HG03196 (cell line): ENCODE measurements around the gene CYB5R2.

ENCODE experiments used
- ATAC-seq: cut with Tn5 transposase; IDR thresholded peaks from one replicate; pipeline ENCODE4 v1.9.1; 2021; ENCODE audit not compliant: unreplicated experiment

The CYB5R2 gene

DNA sequence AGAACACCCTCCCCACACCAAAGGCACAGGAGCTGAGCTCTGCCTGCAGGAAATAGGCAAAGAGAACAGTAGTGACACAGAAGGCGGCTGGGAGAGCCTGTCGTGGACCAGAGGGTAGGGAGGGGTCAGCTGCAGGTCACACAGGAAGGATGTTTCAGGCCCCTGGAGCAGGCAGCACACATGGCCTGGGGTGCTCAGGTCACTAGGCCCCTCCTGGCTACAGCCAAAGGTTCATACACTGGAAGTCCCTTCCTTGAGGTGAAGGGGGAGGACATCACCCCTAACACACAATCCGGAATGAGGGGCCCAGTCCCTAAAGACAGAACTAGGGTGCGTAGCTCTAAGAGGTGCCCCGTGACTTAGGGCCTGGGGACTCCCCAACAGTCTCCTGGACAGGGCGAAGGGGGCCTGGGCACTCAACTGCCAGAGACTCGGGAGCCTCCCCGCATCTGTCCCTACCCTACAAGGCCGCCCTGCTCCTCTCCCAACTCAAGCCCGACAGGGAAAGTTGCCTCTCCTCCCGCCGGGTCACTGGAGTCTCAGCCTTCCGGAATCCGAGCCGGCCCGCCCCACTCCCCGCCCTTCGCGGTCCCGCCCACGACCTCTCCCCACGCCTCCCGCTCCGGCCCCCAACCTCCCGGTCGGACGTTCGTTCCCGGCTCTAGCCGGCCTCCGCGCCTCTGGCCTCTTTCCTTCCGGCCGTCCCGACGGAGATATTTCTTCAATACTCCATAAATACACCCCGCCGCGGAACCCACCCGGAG, at the start of gene CYB5R2:
Gene CYB5R2 (minus strand): TSS at position 541 of the 764 bp plus-strand sequence. CDS start 675 bp downstream, outside the sequence.
- no peak for ATAC-seq

DNA sequence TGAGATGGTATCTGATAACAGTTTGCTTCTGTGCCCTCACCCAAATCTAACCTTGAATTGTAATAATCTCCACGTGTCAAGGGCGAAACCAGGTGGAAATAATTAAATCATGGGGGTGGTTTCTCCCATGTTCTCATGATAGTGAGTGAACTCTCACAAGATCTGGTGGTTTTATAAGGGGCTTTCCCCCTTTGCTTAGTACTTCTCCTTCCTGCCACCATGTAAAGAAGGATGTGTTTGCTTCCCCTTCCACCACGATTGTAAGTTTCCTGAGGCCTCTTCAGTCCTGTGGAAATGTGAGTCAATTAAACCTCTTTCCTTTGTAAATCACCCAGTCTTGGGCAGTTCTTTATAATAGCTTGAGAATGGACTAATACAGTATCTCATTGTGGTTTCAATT, 41.5 kb upstream of the CYB5R2 start:
- ATAC-seq: no peak

DNA sequence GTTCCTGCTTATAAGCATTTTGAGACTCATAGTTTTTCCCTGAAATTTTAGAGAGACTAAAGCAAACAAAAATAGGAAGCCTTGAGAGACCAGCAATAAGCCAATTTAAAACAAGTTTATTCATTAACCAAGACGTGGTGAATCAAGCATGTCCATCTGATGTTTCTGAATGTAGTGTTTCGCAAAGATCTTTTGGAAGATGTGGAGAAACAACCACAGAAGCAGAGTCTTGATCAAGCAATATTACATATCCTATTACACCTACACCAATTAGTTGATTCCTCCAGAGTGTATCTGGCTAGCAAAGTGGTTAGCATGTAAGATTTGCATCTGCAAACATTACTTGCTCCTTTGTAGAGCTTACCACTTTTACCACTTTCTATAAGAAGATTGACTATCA, 33.1 kb upstream of the CYB5R2 start, which contains the start of gene OVCH2:
Gene OVCH2 (minus strand): TSS at position 101 of the 400 bp plus-strand sequence. CDS start 83 bp downstream, at position 18.
- no peak for ATAC-seq

DNA sequence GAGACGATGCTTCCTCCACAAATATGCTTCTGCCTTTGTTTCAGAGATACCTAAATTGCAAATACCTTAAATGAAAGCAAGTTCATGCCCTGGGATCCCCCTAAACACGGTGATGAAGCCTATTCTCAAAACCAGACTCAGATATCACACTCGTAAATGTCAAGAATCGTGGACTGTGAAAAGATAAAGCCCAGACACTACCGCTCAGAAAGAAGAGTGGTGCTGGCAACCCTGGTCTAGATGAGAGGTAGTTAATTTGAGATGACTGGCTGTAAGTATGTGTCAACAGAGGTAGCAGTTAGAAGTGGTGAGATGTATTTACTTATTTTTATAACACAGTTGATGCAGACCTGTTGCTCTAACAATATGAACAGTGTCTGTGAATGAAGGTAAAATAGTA, 30.4 kb upstream of the CYB5R2 start:
- ATAC-seq: no peak

DNA sequence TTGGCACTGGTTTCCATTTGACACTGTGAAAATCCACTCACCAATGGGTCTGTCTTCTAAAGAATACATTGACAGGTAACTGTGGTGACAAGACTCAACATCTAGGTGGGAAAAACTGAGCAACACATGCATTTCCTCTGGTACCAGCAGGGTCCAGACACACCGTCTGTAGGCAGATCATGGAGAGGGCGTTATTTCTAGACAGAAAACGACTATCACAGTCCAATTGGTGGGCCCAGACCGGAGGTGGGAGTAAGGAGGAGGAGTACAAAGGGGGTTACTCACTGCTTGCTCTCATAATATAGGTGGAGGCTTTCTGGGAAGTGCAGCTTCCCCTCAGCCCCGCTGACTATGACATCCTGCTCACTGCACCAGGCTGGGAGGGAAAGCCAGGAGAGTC, 23.1 kb upstream of the CYB5R2 start:
- ATAC-seq: no peak

DNA sequence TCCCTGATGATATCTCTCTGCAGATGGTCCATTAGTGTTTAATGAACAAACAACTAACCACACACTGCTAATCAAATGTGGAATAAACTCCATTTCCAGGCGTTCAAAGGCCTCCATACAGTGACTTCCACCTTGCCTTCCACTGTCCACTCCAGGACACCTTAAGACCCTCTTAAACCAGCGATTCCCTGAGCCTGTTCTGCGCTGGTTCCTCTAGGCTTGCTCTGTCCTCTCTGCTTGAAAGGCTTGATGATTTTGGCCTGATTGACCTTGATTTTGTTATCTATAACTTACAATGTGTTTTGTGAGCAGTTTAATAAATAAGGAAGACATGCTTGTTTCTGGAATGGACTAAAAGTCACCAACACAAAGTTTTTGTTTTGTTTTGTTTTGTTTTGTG, 20.9 kb upstream of the CYB5R2 start:
- ATAC-seq: no peak

DNA sequence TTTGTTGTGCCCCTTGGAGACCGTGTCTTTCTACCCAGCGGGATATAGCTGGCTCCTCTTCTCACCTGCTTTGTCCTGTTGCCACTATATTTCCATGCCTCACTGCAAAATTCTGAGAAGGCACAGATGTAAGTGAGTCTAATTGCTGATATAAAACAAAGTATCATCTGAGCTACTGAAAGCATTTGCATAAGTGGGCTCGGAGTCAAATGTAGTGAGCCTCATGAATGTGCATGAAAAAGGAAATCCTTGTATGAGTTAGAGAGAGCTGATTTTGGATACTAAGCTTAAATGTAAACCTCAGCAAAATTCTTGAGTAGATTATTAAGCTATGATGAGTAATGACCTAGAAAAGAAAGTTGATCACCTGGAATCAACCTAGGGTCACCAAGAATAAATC, 19.1 kb upstream of the CYB5R2 start:
- ATAC-seq: no peak

DNA sequence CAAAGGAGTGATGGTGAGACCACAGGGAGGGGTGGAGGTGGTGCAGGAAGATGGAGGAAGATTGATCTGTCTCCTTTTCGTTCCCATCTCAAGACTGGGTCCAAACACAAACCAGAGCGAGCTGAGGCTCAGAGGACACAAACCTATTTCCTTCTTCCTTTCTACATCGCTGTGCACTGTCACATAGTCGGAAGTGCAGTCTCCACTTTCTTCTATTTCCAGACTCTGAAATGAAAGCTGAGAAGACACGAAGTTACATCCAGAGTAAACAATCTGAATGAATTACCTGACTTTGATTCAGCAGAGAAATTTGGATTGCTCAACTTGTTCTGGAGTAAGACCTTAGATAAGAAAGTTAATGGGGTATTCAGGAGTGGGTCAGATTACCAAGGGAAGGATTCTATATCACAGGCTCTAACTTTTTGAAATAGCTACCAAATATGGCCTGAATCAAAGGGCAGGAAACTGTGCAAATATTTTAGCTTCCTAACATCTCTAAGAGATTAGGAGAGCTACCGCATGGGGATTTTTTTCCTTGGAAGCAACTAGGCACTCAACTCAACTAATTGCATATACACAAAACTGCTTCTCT, 18.6 kb upstream of the CYB5R2 start:
- no peak for ATAC-seq

DNA sequence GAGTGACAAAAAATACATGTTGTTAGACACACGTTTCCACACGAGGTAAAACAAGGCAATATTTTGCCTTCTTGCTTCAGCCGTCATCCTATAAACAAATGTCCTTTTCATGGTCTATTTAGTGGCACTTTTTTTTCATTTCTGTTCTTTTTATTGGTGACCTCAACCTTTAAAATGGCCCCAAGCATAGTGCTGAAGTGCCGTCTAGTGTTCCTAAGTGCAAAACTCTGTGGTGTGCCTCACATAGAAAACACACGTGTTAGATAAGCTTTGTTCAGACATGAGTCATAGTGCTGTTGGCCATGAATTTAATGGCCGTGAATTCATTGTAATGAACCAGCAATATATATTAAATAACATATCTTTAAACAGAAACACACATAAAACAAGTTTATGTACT, 17.3 kb upstream of the CYB5R2 start:
- no peak for ATAC-seq

DNA sequence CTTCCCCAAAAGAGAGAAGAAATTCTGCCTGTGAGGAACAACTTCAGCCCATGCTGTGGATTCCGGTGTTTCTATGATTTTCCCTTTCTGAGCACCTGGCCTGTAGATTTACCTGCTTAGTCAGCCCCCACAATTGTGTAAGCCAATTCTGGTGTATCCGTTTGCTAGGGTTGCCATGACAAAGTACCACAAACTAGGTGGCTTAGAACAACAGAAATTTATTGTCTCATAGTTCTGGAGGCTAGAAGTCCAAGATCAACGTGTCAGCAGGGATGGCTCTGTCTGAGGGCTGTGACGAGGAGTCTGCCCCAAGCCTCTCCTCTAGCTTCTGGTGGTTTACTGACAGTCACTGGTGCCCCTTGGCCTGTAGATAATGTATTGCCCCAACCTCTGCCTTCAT, 15.9 kb upstream of the CYB5R2 start:
- ATAC-seq: no peak

DNA sequence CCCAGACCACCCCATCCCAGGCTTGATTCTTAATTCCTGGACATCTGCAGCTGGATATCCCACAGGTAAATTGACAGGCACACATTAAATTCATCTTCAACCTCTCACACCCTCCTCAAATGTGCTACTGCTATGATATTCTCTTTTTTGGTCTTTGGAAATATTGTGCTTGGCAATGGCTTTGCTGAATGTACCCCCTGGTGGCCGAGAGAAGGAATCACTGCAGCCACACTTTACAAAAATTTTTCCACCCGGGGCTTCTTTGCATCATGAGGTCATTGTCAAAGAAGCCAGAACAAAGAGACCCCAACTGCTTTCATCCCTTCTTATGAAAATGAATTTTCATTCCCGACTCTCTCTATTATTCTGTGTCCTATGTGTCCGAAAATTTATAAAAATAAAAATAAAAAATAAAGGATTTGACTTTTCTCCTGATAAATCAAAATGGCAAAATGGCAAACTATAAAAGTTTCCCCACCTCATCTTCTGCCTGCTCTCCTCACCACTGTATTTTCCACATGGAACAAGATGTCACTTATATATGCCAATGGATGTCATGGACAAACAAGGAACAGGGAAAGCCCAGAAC, 15.0 kb upstream of the CYB5R2 start:
- ATAC-seq: no peak

DNA sequence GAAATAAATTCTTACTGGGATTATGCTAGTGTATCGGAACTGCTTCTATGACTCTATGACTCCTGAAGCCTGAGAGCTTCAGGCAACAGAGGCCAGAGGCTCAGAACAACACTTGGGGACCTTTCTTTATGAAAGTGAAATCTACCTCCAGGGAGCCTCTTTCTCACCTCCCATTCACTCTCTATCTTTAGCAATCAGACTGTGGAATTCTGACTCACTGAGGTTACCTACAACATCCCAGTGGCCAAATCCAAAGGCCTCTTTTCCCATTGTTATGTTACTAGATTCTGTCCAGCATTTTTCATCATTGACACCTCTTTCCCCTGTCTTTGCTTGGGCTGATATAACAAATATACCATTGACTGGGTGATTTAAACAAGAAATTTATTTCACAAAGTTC, 14.1 kb upstream of the CYB5R2 start:
- no peak for ATAC-seq

DNA sequence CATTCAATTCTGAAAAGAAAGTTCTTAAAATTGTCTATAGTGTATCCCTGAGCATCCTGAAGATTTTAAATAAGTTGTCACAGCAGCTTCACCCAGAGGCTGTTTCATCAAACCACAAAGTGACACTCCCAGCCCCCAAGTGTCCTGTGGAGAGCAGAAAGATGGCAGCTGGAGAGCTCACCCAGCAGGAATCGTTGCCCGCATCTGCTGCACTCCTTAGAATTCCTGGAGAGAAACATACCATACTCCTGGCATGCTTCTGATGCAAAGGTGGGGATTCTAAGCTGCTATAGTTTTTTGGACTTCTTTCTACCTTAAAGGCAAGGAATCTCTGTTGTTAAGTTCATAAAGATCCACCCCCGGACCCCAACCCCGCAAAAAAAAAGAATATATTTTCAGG, 13.5 kb upstream of the CYB5R2 start:
- no peak for ATAC-seq

DNA sequence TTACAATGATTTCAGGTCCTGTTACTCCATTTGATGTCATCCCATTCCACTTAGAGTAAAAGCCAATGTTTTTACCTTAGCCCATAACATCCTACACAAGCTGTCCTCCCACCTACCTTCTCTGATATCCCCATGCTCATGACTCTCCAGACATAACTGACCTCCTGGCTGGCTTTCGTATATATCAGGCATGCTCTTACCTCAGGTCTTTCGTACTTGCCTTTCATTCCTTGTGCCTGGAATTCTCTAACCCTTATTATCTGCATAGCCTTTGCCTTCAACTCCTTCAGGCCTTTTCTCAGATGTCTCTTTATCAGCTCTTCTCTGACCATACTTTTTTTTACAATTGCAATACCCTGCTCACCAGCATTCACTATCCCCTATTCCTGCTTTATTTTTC, 10.3 kb upstream of the CYB5R2 start:
- no peak for ATAC-seq

DNA sequence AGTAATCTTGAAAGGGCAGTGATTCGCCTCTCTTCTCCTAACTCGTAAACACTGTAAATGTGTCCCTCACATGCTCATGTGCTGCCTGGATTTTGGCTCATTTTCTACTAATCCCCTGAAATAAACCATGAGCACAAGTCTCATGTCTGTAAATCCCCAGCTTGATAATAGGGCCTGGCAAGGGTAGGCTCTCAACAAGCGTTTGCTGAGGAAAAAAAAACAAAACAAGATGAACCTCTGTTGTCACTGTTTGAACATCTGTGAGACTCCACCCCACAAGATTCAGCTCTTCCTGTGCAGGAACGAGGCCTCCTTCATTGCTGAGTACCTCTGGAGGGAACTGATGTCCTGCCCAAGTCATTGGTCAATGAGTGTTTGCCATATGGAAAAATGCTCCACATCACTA, 4.5 kb upstream of the CYB5R2 start:
- ATAC-seq: no peak

DNA sequence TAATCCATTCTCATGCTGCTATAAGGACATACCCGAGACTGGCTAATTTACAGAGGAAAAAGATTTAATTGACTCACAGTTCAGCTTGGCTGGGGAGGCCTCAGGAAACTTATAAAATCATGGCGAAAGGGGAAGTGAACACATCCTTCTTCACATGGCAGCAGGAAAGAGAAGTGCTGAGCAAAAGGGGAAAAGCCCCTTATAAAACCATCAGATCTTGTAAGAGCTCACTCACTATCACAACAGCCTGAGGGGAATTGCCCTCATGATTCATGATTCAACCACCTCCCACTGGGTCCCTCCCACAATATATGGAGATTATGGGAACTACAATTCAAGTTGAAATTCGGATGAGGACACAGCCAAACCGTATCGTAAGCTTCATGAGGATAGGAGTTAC, 3.8 kb upstream of the CYB5R2 start:
- no peak for ATAC-seq

DNA sequence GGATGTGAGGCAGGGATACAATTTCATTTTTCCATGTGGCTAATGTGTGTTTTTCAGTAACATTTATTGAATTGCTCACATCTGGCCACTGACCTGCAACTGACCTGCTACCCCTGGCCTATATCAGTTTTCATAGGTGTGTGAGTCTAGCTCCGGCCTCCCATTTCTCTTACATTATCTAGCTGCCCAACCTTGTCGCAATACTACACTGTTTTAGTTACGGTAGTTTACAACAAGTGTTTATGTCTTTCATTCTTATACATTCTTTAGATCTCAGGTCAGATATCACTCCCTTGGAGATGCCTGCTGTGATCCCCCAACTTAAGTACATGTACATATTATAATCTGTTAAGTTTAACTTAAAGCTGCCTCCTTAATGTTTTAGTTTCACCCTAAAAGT, 2.3 kb upstream of the CYB5R2 start:
- no peak for ATAC-seq

DNA sequence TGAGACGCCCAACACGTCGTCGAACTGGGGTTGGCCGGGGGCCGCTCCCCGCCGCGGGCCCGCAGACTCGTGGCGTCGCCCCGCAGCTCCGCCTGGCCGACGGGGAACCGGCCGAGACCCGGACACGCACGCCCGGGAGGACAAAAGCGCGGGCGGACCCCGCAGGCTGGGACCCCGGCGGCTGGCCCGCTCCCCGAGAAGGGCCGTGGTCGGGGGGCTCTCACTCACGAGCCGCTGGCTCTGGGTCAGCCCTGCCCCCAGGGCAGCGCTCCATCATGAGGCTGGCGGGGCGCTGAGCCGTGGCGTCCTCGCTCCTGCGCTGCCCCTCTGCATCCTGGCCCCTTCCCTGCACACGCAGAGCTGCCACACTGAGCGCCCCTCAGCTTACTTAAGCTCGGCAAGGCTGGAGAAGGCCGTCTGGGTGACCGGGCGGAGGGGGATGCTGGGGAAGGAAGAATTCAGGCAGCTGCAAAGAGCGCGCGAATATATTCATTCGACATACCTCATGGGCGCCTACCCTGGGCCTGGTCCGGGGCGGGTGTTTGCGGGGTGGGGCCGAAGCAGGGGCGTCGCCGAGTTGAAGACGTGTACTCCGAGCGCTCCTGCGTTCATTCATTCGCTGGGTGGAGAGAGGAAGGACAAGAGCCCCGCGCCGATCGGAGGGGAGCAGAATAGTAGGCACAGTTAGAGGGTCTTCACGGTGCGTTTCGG, 579 bp upstream of the CYB5R2 start:
- ATAC-seq: no peak

DNA sequence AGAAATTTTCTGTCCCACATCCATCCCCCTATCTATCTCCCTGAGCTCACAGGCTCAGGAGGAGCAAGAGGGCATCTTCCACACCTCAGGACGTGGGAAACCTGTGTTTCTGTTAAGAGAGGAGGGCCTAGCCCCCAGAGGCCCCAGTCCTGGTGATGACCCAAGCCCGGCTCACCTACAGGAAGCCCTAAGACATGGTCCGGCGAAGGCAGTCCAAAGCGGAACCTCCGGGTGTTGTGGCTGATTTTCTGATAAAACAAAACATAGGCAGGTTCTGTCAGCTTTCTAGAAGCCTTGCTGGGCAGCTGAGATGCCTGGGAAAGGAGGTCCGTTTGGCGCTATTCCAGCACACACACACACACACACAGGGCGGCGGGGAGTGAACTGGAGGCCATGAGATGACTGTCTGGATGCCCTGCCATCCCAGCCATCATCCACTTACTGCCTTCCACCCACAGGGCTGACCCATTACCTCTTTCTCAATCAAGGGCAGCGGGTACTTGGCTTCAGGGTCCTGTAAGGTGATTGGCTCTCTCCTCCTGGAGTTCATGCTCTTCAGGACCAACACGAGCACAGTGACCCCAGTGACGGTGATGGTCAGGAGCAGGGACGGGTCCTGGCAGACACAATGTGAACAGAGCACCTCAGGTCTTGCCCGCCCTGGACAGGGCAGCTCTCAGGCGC, 882 bp downstream of the CYB5R2 start:
- ATAC-seq: no peak

DNA sequence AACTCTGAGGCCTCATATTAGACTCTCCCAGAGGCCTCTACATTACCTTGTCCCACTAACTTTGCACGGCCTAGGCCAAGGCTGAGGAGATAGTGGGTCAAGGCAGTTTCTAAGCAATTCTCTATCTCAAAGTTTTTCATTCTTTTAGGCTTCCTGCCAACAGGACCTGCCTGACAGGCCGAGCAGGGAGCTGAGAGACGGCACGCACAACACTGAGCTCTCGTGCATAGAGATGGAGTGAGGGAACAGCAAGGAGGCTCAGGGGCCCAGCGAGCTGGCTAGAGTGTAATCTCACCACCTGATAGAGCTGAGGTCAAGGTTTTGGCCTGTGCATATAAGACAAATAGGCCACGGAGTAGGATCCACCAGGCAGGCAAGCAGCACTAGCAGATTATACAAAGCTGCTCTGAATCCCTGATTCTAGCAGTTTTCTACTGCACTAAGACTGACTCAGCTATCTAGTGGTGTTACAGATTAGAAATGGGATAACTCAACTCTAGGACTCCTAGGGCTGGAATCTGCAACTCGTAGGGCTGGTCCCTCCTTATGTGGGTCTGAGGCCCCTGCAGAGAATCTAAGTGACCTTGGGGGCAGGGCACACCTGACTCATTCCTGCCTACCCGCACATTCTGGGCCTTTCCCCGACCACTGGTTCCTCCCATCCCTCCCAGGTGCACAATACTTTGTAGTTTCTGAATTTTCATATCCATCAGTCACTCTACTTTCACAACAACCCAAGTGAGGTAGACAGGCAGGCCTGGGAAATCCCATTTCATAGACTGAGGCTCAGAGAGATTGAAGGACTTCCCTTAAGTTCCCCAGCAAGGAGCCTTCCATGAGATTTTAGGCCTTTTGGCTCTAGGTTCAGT, 1.7 kb downstream of the CYB5R2 start:
- peak; percentile 55 for ATAC-seq
